Measurements from ENCODE around the gene MYL6. TPM values are rescaled to one million over a fixed set of nuclear protein-coding genes. Genes with fewer than 3 reads are reported as not detected.

The MYL6 gene
- total RNA-seq, 1 experiment from 2014 or later, result 640 TPM

DNA sequence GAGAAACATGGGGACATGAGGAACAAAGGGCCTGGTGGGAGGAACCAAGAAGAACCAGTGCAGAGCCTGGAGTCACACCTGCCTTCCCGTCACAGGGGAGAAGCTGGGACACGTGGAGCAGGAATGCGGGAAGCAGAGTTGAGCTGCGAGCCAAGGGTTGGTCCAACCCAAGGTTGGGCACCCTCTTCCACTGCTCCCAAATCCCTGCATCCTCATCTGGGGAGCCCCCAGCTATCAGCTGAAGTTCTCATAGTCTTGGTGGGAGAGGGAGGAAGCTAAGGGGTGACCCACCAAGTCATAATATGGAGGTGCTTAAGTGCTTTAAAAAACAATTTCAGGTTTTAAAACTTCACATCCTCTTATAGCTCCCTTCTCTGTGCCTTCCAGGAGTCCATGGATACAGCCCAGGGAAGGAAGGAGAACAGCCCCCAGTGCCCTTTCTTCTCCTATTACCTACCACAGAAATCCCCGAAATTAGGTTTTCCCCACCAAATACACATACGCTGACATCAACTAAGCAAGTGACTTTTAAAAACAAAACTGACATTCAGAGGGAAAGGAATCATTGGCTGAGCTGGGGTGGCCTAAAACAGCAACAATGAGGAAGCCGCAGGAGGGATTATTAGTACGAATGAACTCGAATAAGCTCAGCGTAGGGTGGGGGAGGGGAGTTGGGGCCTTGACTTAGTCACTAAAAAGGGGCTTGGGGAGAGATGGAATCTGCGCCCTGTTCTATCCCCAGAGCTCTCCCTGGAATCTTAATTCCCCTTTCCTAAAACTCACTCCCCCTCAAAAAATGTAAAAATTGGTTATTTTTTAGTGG is 4.5 kb downstream of the MYL6 start:
- Histone ChIP-seq H3K36me3 (ENCODE audit: insufficient read depth, low read length) (peaks cover 52% of the 10 kb centered on the region), H3K4me3 (ENCODE audit: low read length) (no peak overlapping the region), H4K20me1 (ENCODE audit: insufficient read depth, low read depth, low read length) (peaks cover 8% of the 10 kb centered on the region; the same call in 1 of the 2 replicates), H3K4me2 (ENCODE audit: low read depth, low read length, poor library complexity, severe bottlenecking) (no peak overlapping the region), H3K27ac (ENCODE audit: low read length) (peak overlapping the region; percentile 13; the same call in 1 of the 2 replicates), H3K9me2 (replicated peaks; ENCODE audit: insufficient read depth, low read length) (no peaks in the 10 kb centered on the region), H3K9me3 (ENCODE audit: low read length) (no peaks in the 10 kb centered on the region), H3K4me1 (ENCODE audit: low read length) (peaks cover 40% of the 10 kb centered on the region), H2AFZ (ENCODE audit: low read length) (no peak overlapping the region), H3K9ac (ENCODE audit: low read length) (no peak overlapping the region), H3K27me3 (ENCODE audit: low read length) (no peaks in the 10 kb centered on the region), H3K79me2 (ENCODE audit: low read length) (peaks cover 27% of the 10 kb centered on the region)
- no peak for DNase-seq

DNA sequence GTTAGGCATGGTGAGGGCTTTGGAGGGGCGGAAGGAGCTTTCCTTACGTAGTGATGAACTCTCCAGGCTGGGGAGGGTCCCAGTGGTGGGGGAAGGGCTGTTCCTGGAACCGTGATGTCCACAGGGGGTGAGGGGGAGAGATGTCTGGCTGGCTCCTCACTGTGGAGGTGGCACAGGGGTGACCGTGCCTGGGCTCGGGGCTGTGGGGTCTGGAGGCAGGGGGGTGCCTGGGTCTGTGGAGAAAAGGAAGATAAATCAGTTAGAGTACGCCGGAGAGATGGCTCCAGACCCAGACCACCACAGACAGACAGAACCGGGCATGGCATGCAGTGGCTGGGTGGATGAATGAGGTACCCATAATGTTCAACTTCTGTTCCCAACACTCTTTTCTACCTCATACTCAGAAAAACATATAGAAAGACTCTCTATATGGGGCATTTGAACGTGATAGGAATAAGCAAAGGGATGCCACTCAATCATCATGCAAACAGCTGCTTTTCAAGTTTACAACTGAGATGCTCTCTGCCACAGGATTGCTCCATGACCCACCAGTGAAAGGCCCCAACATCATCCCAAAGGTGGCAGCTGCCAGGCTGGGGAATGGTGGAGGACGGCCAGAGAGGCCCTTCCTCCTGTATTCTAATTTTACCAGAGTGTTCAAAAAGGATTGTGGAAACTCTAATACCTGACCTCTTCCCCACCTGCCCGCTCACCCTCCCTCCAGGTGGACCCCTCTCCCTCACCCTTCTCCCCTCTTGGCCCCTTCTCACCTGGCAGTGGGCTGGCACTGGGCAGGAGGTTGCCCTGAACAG is 5.6 kb downstream of the MYL6 start:
- Histone ChIP-seq H3K9ac (ENCODE audit: low read length) (no peak overlapping the region), H3K27me3 (ENCODE audit: low read length) (no peaks in the 10 kb centered on the region), H3K27ac (ENCODE audit: low read length) (no peak overlapping the region), H3K9me3 (ENCODE audit: low read length) (no peaks in the 10 kb centered on the region), H4K20me1 (ENCODE audit: insufficient read depth, low read depth, low read length) (peaks cover 8% of the 10 kb centered on the region; the same call in 1 of the 2 replicates), H3K79me2 (ENCODE audit: low read length) (peaks cover 22% of the 10 kb centered on the region), H3K4me3 (ENCODE audit: low read length) (no peak overlapping the region), H2AFZ (ENCODE audit: low read length) (no peak overlapping the region), H3K4me2 (ENCODE audit: low read depth, low read length, poor library complexity, severe bottlenecking) (no peak overlapping the region), H3K4me1 (ENCODE audit: low read length) (peaks cover 40% of the 10 kb centered on the region), H3K9me2 (replicated peaks; ENCODE audit: insufficient read depth, low read length) (no peaks in the 10 kb centered on the region), H3K36me3 (ENCODE audit: insufficient read depth, low read length) (peaks cover 52% of the 10 kb centered on the region)
- no peak for DNase-seq

DNA sequence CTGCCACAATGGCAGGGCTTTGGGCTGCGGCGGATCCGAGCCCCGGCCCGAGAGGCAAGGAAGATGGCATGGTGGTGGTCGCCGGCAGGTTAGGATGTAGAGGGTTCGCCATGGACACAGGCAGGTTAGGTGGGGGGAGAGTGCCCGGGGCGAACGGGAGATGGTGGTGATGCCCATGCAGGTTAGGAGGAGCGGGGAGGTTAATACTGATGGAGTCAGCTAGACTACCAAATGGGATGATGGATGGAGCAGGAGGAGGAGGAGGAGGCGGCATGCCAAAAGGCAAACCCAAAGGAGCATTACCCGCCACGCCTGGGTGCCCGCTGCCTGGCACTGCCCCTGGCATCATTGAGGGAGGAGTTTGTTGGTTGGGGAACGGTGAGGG is 6.2 kb downstream of the MYL6 start:
- Histone ChIP-seq H3K27ac (ENCODE audit: low read length) (no peak overlapping the region), H3K27me3 (ENCODE audit: low read length) (no peaks in the 10 kb centered on the region), H3K36me3 (ENCODE audit: insufficient read depth, low read length) (peaks cover 52% of the 10 kb centered on the region), H3K79me2 (ENCODE audit: low read length) (peaks cover 16% of the 10 kb centered on the region), H3K9ac (ENCODE audit: low read length) (no peak overlapping the region), H4K20me1 (ENCODE audit: insufficient read depth, low read depth, low read length) (peaks cover 8% of the 10 kb centered on the region; the same call in 1 of the 2 replicates), H3K4me1 (ENCODE audit: low read length) (peaks cover 37% of the 10 kb centered on the region), H3K4me3 (ENCODE audit: low read length) (no peak overlapping the region), H2AFZ (ENCODE audit: low read length) (no peak overlapping the region), H3K4me2 (ENCODE audit: low read depth, low read length, poor library complexity, severe bottlenecking) (no peak overlapping the region), H3K9me3 (ENCODE audit: low read length) (no peaks in the 10 kb centered on the region), H3K9me2 (replicated peaks; ENCODE audit: insufficient read depth, low read length) (no peaks in the 10 kb centered on the region)
- no peak for DNase-seq

DNA sequence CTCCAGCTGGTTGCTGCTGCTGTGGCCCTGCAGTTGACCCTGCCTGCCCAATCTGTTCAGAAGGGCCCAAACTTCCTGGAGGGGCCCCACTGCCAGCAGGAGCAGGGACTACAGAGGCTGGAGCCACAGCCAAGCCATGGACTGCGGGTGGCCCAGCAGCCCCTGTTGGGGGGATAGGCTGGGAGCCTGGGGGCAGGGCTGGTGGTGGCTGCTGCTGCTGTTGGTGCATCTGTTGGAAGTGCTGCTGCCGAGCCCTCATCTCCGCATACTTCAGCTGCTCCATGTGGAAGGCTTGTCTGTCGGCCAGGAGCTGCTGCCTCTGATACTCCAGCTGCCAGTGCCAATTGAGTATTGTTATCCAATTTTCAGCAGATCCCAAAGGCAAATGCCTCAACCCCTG is 7.2 kb downstream of the MYL6 start:
- no peaks in the 10 kb centered on the region for H3K9me3 ChIP-seq (ENCODE audit: low read length)
- H3K4me1 ChIP-seq (ENCODE audit: low read length), result peaks cover 27% of the 10 kb centered on the region
- DNase-seq, result no peak
- H3K9me2 ChIP-seq (replicated peaks; ENCODE audit: insufficient read depth, low read length), result no peaks in the 10 kb centered on the region
- no peak overlapping the region for H3K27ac ChIP-seq (ENCODE audit: low read length)
- no peaks in the 10 kb centered on the region for H3K27me3 ChIP-seq (ENCODE audit: low read length)
- H3K4me3 ChIP-seq (ENCODE audit: low read length), result no peak overlapping the region
- H3K79me2 ChIP-seq (ENCODE audit: low read length), result peaks cover 5% of the 10 kb centered on the region
- H3K36me3 ChIP-seq (ENCODE audit: insufficient read depth, low read length), result peaks cover 44% of the 10 kb centered on the region
- H2AFZ ChIP-seq (ENCODE audit: low read length), result no peak overlapping the region
- H3K4me2 ChIP-seq (ENCODE audit: low read depth, low read length, poor library complexity, severe bottlenecking), result no peak overlapping the region
- no peaks in the 10 kb centered on the region; the same call in 1 of the 2 replicates for H4K20me1 ChIP-seq (ENCODE audit: insufficient read depth, low read depth, low read length)
- H3K9ac ChIP-seq (ENCODE audit: low read length), result no peak overlapping the region

DNA sequence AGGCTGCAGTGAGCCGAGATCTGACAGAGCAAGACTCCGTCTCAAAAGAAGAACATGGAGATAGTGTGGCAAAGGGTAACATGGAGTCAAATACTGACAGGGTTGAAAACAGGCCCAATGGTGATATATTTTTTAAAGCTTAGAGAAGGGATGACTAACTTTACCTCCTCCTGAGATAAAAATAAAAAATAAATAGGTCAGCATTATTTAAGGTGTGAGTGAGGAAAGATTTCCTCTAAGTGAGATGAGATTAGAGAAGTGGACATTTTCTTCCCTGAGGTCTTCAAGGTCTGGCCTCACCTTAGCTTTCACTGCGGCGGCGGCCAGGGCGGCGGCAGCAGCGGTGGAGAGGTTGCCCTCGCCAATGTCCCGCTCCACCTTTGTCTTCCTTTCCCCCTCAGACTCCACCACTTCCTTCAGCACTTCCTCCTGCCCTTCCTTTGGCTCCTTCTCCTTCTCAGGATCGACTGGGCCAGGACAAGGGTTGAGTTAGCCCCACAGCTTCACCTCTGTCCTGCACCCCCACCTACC is 11.1 kb downstream of the MYL6 start:
- no peaks in the 10 kb centered on the region for H4K20me1 ChIP-seq (ENCODE audit: insufficient read depth, low read depth, low read length)
- no peak overlapping the region for H3K27ac ChIP-seq (ENCODE audit: low read length)
- H3K4me1 ChIP-seq (ENCODE audit: low read length), result no peaks in the 10 kb centered on the region
- H3K36me3 ChIP-seq (ENCODE audit: insufficient read depth, low read length), result peaks cover 42% of the 10 kb centered on the region
- DNase-seq, result no peak
- H3K4me2 ChIP-seq (ENCODE audit: low read depth, low read length, poor library complexity, severe bottlenecking), result no peak overlapping the region
- H3K9me2 ChIP-seq (replicated peaks; ENCODE audit: insufficient read depth, low read length), result no peaks in the 10 kb centered on the region
- H3K4me3 ChIP-seq (ENCODE audit: low read length), result no peak overlapping the region
- no peaks in the 10 kb centered on the region for H3K79me2 ChIP-seq (ENCODE audit: low read length)
- no peak overlapping the region for H2AFZ ChIP-seq (ENCODE audit: low read length)
- no peak overlapping the region for H3K9ac ChIP-seq (ENCODE audit: low read length)
- H3K9me3 ChIP-seq (ENCODE audit: low read length), result no peaks in the 10 kb centered on the region
- H3K27me3 ChIP-seq (ENCODE audit: low read length), result no peaks in the 10 kb centered on the region

DNA sequence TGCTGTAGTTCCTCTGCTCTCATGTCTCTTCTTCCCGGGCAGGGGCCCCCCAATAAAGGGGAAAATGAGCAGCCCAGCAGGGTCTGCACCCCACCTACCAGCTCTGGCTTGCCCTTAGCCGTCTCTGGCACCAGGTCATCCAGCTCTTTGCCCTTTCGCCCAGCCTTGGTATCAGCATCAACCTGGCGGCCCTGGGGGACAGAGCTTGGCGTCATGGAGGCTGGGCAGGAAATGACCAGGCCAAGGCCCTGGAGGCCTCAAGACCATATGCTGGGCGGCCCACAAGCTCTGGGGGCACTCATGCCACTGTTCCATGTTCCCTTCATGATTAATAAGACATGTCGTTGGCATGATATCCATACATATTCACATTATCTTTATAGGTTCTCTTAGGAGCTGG is 14.7 kb downstream of the MYL6 start:
- Histone ChIP-seq H3K9ac (ENCODE audit: low read length) (no peak overlapping the region), H2AFZ (ENCODE audit: low read length) (no peak overlapping the region), H3K4me1 (ENCODE audit: low read length) (no peaks in the 10 kb centered on the region), H3K9me2 (replicated peaks; ENCODE audit: insufficient read depth, low read length) (no peaks in the 10 kb centered on the region), H4K20me1 (ENCODE audit: insufficient read depth, low read depth, low read length) (no peaks in the 10 kb centered on the region), H3K36me3 (ENCODE audit: insufficient read depth, low read length) (peaks cover 44% of the 10 kb centered on the region), H3K4me2 (ENCODE audit: low read depth, low read length, poor library complexity, severe bottlenecking) (no peak overlapping the region), H3K4me3 (ENCODE audit: low read length) (no peak overlapping the region), H3K27me3 (ENCODE audit: low read length) (no peaks in the 10 kb centered on the region), H3K79me2 (ENCODE audit: low read length) (no peaks in the 10 kb centered on the region), H3K9me3 (ENCODE audit: low read length) (no peaks in the 10 kb centered on the region), H3K27ac (ENCODE audit: low read length) (no peak overlapping the region)
- DNase-seq, result no peak

DNA sequence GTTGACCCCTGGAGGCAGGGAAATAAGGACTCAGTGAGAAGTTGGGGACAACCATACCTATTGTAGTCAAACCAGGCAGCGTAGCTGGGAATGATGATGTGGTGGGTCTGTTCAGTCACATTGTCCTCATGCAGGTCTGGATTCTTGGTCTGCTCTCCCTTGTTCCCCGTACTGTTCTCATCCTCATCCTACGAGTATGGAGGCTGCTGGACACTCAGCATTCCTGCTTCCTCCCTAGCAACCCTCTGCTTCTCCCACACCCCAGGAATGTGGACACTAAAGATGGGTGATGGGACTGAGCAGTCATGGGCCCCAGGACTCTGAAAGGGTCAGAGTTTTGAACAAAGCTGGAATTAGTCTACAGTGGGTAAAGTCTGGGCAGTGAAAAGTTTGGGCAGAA is 20.2 kb downstream of the MYL6 start:
- no peaks in the 10 kb centered on the region for H3K9me2 ChIP-seq (replicated peaks; ENCODE audit: insufficient read depth, low read length)
- no peak overlapping the region for H3K27ac ChIP-seq (ENCODE audit: low read length)
- no peak overlapping the region for H3K4me2 ChIP-seq (ENCODE audit: low read depth, low read length, poor library complexity, severe bottlenecking)
- no peak overlapping the region for H3K4me3 ChIP-seq (ENCODE audit: low read length)
- no peaks in the 10 kb centered on the region for H4K20me1 ChIP-seq (ENCODE audit: insufficient read depth, low read depth, low read length)
- DNase-seq, result no peak
- H3K36me3 ChIP-seq (ENCODE audit: insufficient read depth, low read length), result peaks cover 56% of the 10 kb centered on the region
- H2AFZ ChIP-seq (ENCODE audit: low read length), result no peak overlapping the region
- no peaks in the 10 kb centered on the region for H3K27me3 ChIP-seq (ENCODE audit: low read length)
- H3K9me3 ChIP-seq (ENCODE audit: low read length), result no peaks in the 10 kb centered on the region
- H3K9ac ChIP-seq (ENCODE audit: low read length), result no peak overlapping the region
- H3K79me2 ChIP-seq (ENCODE audit: low read length), result no peaks in the 10 kb centered on the region
- H3K4me1 ChIP-seq (ENCODE audit: low read length), result no peaks in the 10 kb centered on the region

DNA sequence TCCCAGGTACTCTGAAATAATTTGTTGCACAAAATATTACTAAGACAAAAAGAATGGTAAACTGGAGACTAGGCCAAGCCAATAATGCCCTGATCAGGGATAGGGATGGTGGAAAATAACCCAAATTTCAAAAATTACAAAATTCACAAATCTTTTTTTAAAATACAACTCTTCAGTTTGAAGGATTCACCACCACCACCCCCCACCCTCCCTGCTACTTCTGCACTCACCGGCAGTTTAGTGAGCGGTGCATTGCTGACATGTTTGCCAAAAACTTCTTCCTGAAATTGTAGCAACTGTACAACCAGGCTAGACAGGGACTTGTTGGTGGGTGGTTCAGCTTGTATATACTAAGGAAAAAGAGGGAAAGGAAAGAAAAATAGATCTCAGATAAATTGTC is 28.8 kb downstream of the MYL6 start:
- peak overlapping the region; percentile 95 for H3K4me2 ChIP-seq (ENCODE audit: low read depth, low read length, poor library complexity, severe bottlenecking)
- H3K27me3 ChIP-seq (ENCODE audit: low read length), result no peaks in the 10 kb centered on the region
- H3K27ac ChIP-seq (ENCODE audit: low read length), result no peak overlapping the region
- peaks cover 51% of the 10 kb centered on the region for H3K79me2 ChIP-seq (ENCODE audit: low read length)
- H2AFZ ChIP-seq (ENCODE audit: low read length), result no peak overlapping the region
- no peaks in the 10 kb centered on the region for H3K9me3 ChIP-seq (ENCODE audit: low read length)
- H3K9ac ChIP-seq (ENCODE audit: low read length), result no peak overlapping the region
- H3K9me2 ChIP-seq (replicated peaks; ENCODE audit: insufficient read depth, low read length), result no peaks in the 10 kb centered on the region
- H3K4me3 ChIP-seq (ENCODE audit: low read length), result no peak overlapping the region
- H3K36me3 ChIP-seq (ENCODE audit: insufficient read depth, low read length), result peaks cover 39% of the 10 kb centered on the region
- no peaks in the 10 kb centered on the region for H4K20me1 ChIP-seq (ENCODE audit: insufficient read depth, low read depth, low read length)
- H3K4me1 ChIP-seq (ENCODE audit: low read length), result peaks cover 26% of the 10 kb centered on the region
- DNase-seq, result no peak
